HG02798 (cell line): ENCODE results near the gene EPS8.
"Not testable (repeated sequence)": the region's sequence is repeated elsewhere in the genome, so short reads cannot be mapped to it uniquely, and the experiment has no call there.

Experiments used
- ATAC-seq: cut with Tn5 transposase; IDR thresholded peaks from one replicate; pipeline ENCODE4 v1.9.1; 2021; ENCODE audit warnings: mild to moderate bottlenecking; ENCODE audit not compliant: unreplicated experiment, poor library complexity

EPS8 gene

GRCh38 chr12:15625075-15625474 is 164.1 kb downstream of the EPS8 start:
- no peak for ATAC-seq

- no peak for ATAC-seq
Measured at GRCh38 chr12:15620741-15621539, 168.2 kb downstream of the EPS8 start.

- ATAC-seq: not testable (repeated sequence)
Measured at GRCh38 chr12:15616495-15616894, 172.7 kb downstream of the EPS8 start.

- ATAC-seq: no peak
Measured at GRCh38 chr12:15613981-15614380, 175.2 kb downstream of the EPS8 start.

GRCh38 chr12:15608941-15609340 is 180.2 kb downstream of the EPS8 start:
- ATAC-seq: no peak

GRCh38 chr12:15608406-15608805 is 180.8 kb downstream of the EPS8 start:
- ATAC-seq: no peak

GRCh38 chr12:15605881-15606590 is 183.2 kb downstream of the EPS8 start:
- no peak for ATAC-seq

GRCh38 chr12:15603474-15604085 is 185.6 kb downstream of the EPS8 start:
- no peak for ATAC-seq

- ATAC-seq: no peak
Measured at GRCh38 chr12:15602051-15602672, 187.0 kb downstream of the EPS8 start.

GRCh38 chr12:15601210-15601800 is 187.9 kb downstream of the EPS8 start:
- no peak for ATAC-seq

GRCh38 chr12:15600223-15600935 is 188.8 kb downstream of the EPS8 start:
- no peak for ATAC-seq

GRCh38 chr12:15599266-15600037 is 189.7 kb downstream of the EPS8 start:
- ATAC-seq: no peak

- no peak for ATAC-seq
Measured at GRCh38 chr12:15597125-15597830, 191.9 kb downstream of the EPS8 start.

GRCh38 chr12:15596174-15596573 is 193.0 kb downstream of the EPS8 start:
- no peak for ATAC-seq

GRCh38 chr12:15592934-15593333 is 196.3 kb downstream of the EPS8 start:
- no peak for ATAC-seq

GRCh38 chr12:15591811-15592210 is 197.4 kb downstream of the EPS8 start:
- no peak for ATAC-seq

GRCh38 chr12:15590180-15590826 is 198.9 kb downstream of the EPS8 start:
- peak; percentile 97 for ATAC-seq
